PC-9 (cell line): Measurements from ENCODE around the gene RAD9B. TPM values are rescaled to one million over a fixed set of nuclear protein-coding genes. Genes with fewer than 3 reads are reported as not detected.

Experiments used
- BruUV-seq: library from RNA; stranded (reverse); fragments of 400-500 nt; replicated peaks from 2 replicates; lab custom pipeline; 2021; lab: Mats Ljungman, UMichigan
- CTCF ChIA-PET: fragments of 300-600 bp; sonication (Branson Sonifier 250); formaldehyde crosslinking; loops from one replicate; lab custom pipeline; 2022; ENCODE audit warnings: antibody characterized with exemption; lab: Charles Lee
- POLR2A ChIA-PET: fragments of 300-600 bp; sonication (Branson Sonifier 250); formaldehyde crosslinking; loops from one replicate; lab custom pipeline; 2022; ENCODE audit warnings: antibody characterized with exemption; ENCODE audit not compliant: unreplicated experiment; lab: Charles Lee
- DNase-seq, 2 experiments: peaks; one replicate each; pipeline versions ENCODE4 v3.0.0 to v3.0.0-alpha.2; 2015 to 2022; ENCODE audit warnings: mixed read lengths in 1 of 2
- H2AFZ ChIP-seq: fragments of 200-600 bp; sonication (generic); 2 replicates; pipeline ENCODE4 v1.8.1; 2017; ENCODE audit warnings: antibody characterized with exemption
- H3F3A ChIP-seq: fragments of 200-600 bp; sonication (generic); 2 replicates; pipeline ENCODE4 v1.8.1; 2017; ENCODE audit warnings: antibody characterized with exemption, mild to moderate bottlenecking, low read depth; ENCODE audit not compliant: insufficient read depth
- H3K27ac ChIP-seq: fragments of 200-600 bp; sonication (generic); 2 replicates; pipeline ENCODE4 v1.6.1; 2016; ENCODE audit warnings: mixed run types
- H3K27me3 ChIP-seq: fragments of 200-600 bp; sonication (generic); 2 replicates; pipeline ENCODE4 v1.6.1; 2016; ENCODE audit warnings: low read depth, mixed run types; ENCODE audit not compliant: insufficient read depth
- H3K36me3 ChIP-seq: fragments of 200-600 bp; sonication (generic); 2 replicates; pipeline ENCODE4 v1.6.1; 2016; ENCODE audit warnings: low read depth, mixed run types
- H3K4me1 ChIP-seq: fragments of 200-600 bp; sonication (generic); replicated peaks from 2 replicates; pipeline ENCODE4 v1.6.1; 2016; ENCODE audit warnings: mixed run types; ENCODE audit not compliant: insufficient read depth
- H3K4me2 ChIP-seq: fragments of 200-600 bp; sonication (generic); 2 replicates; pipeline ENCODE4 v1.6.1; 2017; ENCODE audit warnings: mixed run types
- H3K4me3 ChIP-seq: fragments of 200-600 bp; sonication (generic); 2 replicates; pipeline ENCODE4 v1.6.1; 2016; ENCODE audit warnings: mixed run types
- H3K79me2 ChIP-seq: fragments of 200-600 bp; sonication (generic); 2 replicates; pipeline ENCODE4 v1.6.1; 2017; ENCODE audit warnings: low read depth, mixed run types
- H3K9me2 ChIP-seq: fragments of 200-600 bp; sonication (generic); 2 replicates; pipeline ENCODE4 v1.8.1; 2017; ENCODE audit warnings: mild to moderate bottlenecking; ENCODE audit not compliant: insufficient read depth
- H3K9me3 ChIP-seq: fragments of 200-600 bp; sonication (generic); 2 replicates; pipeline ENCODE4 v1.8.1; 2016; ENCODE audit warnings: low read depth; ENCODE audit not compliant: insufficient read depth
- H4K20me1 ChIP-seq: fragments of 200-600 bp; sonication (generic); 2 replicates; pipeline ENCODE4 v1.8.1; 2017; ENCODE audit not compliant: insufficient read depth
- CTCF ChIP-seq: fragments of 200-600 bp; sonication (generic); conservative IDR thresholded peaks from 2 replicates; pipeline ENCODE4 v1.6.1; 2017; ENCODE audit warnings: mixed run types, antibody characterized with exemption, mild to moderate bottlenecking, moderate library complexity
- EZH2 ChIP-seq: fragments of 200-600 bp; sonication (generic); IDR thresholded peaks from 2 replicates; pipeline ENCODE4 v1.8.0; 2017; ENCODE audit warnings: antibody characterized with exemption, low read depth
- intact Hi-C: fragments of 100-400 bp; cut with micrococcal nuclease; formaldehyde crosslinking; loops from one replicate; pipeline ENCODE4 v1.10.0; 2022; ENCODE audit not compliant: unreplicated experiment
- total RNA-seq: library from RNA; stranded (reverse); gene quantifications from 2 replicates; pipeline ENCODE4 v1.2.3, GENCODE V29; 2021

RAD9B gene
- total RNA-seq, 1 experiment from 2014 or later: 2.3 TPM

GRCh38 chr12:110532644-110533043, 30.5 kb downstream of the RAD9B start:
- Histone ChIP-seq H3K4me1 (peaks cover 11% of the 10 kb centered on the region; the same call in 1 of the 2 replicates), H3K9me2 (no peaks in the 10 kb centered on the region), H3K36me3 (peaks cover 9% of the 10 kb centered on the region), H3K27ac (no peak overlapping the region), H3K4me3 (no peak overlapping the region), H3K9me3 (no peaks in the 10 kb centered on the region), H4K20me1 (no peaks in the 10 kb centered on the region), H2AFZ (no peak overlapping the region), H3K4me2 (no peak overlapping the region), H3K27me3 (no peaks in the 10 kb centered on the region), H3F3A (peaks cover 30% of the 10 kb centered on the region), H3K79me2 (no peaks in the 10 kb centered on the region)
- intact Hi-C loops: no loop called here
- DNase-seq: no peak
- no TSS peak for BruUV-seq
- POLR2A ChIA-PET: interaction anchor here (0.6 kb wide), 1 partner anchor 11 kb away, joined by 3 read pairs; no protein-coding TSS in a partner anchor
- TF ChIP-seq EZH2: no peak
- no peak for TF ChIP-seq CTCF
- CTCF ChIA-PET: no interaction called here

- Histone ChIP-seq H2AFZ (no peak overlapping the region), H3K4me1 (peaks cover 15% of the 10 kb centered on the region), H3K27ac (no peak overlapping the region), H4K20me1 (no peaks in the 10 kb centered on the region), H3K4me2 (no peak overlapping the region), H3K4me3 (no peak overlapping the region), H3K9me3 (no peaks in the 10 kb centered on the region), H3F3A (peaks cover 31% of the 10 kb centered on the region), H3K36me3 (peaks cover 19% of the 10 kb centered on the region), H3K9me2 (no peaks in the 10 kb centered on the region), H3K79me2 (no peaks in the 10 kb centered on the region), H3K27me3 (no peaks in the 10 kb centered on the region)
- CTCF ChIA-PET: no interaction called here
- intact Hi-C loops: no loop called here
- no TSS peak for BruUV-seq
- TF ChIP-seq CTCF (no peak), EZH2 (no peak)
- DNase-seq: peak in 1 of 2 experiments; percentile 47
- POLR2A ChIA-PET: interaction anchor here (0.6 kb wide), 1 partner anchor 1785 kb away, joined by 3 read pairs; no protein-coding TSS in a partner anchor
Observed at GRCh38 chr12:110533607-110534006, 31.5 kb downstream of the RAD9B start.

- intact Hi-C loops: no loop called here
- CTCF ChIA-PET: no interaction called here
- H4K20me1 ChIP-seq: no peaks in the 10 kb centered on the region
Observed at GRCh38 chr12:110534811-110535210, 32.7 kb downstream of the RAD9B start.

More at GRCh38 chr12:110534811-110535210, 32.7 kb downstream of the RAD9B start:
- BruUV-seq: no TSS peak
- peaks cover 30% of the 10 kb centered on the region for H3K36me3 ChIP-seq
- no peak overlapping the region for H3K27ac ChIP-seq
- POLR2A ChIA-PET: no interaction called here
- H3K9me3 ChIP-seq: no peaks in the 10 kb centered on the region
- H2AFZ ChIP-seq: no peak overlapping the region
- H3K4me2 ChIP-seq: no peak overlapping the region
- H3F3A ChIP-seq: peaks cover 31% of the 10 kb centered on the region
- H3K4me3 ChIP-seq: no peak overlapping the region
- H3K9me2 ChIP-seq: no peaks in the 10 kb centered on the region
- DNase-seq: no peak
- no peaks in the 10 kb centered on the region for H3K79me2 ChIP-seq
- no peaks in the 10 kb centered on the region for H3K27me3 ChIP-seq
- TF ChIP-seq CTCF: no peak
- TF ChIP-seq EZH2: no peak
- peaks cover 15% of the 10 kb centered on the region for H3K4me1 ChIP-seq
